SK-N-SH (cell line): ENCODE data around the gene CDC42SE1.

Experiments
- CHD2 ChIP-seq: fragments of 150-350 bp; IDR thresholded peaks from 2 replicates; pipeline ENCODE4 v1.6.1; 2018; ENCODE audit warnings: low read length; ENCODE audit not compliant: partially characterized antibody
- CTCF ChIP-seq: fragments of 200-600 bp; sonication (generic); IDR thresholded peaks from 2 replicates; pipeline ENCODE4 v1.6.1; 2017; ENCODE audit warnings: antibody characterized with exemption, mild to moderate bottlenecking, moderate library complexity
- EZH2phosphoT487 ChIP-seq: fragments of 200-600 bp; sonication (generic); IDR thresholded peaks from 2 replicates; pipeline ENCODE4 v1.6.1; 2017; ENCODE audit warnings: low read depth, mixed run types, mild to moderate bottlenecking, antibody characterized with exemption, moderate library complexity, borderline replicate concordance
- FOSL2 ChIP-seq: IDR thresholded peaks from 2 replicates; pipeline ENCODE4 v1.4.0; 2012; ENCODE audit warnings: low read depth, mild to moderate bottlenecking, moderate library complexity, borderline replicate concordance
- FOXJ3 ChIP-seq: sonication (generic); formaldehyde crosslinking; IDR thresholded peaks from 2 replicates; pipeline ENCODE4 v1.5.1; 2020; ENCODE audit warnings: mild to moderate bottlenecking, missing genetic modification reagents
- GABPA ChIP-seq: IDR thresholded peaks from 2 replicates; pipeline ENCODE4 v1.4.0; 2012; ENCODE audit warnings: low read depth, mild to moderate bottlenecking
- NRF1 ChIP-seq: IDR thresholded peaks from 2 replicates; pipeline ENCODE4 v1.6.1; 2012; ENCODE audit warnings: low read depth, mild to moderate bottlenecking, low read length
- POLR2AphosphoS5 ChIP-seq: IDR thresholded peaks from 2 replicates; pipeline ENCODE4 v1.6.1; 2012; ENCODE audit warnings: low read depth, low read length
- ZBTB33 ChIP-seq: IDR thresholded peaks from 2 replicates; pipeline ENCODE4 v1.4.0; 2012; ENCODE audit warnings: low read depth, borderline replicate concordance
- TF ChIP-seq, protein P1 (sequence below): fragments of 150-350 bp; IDR thresholded peaks from 2 replicates; pipeline ENCODE4 v1.6.1; 2017; ENCODE audit warnings: antibody characterized with exemption, low read length, low read depth, borderline replicate concordance

DNA sequence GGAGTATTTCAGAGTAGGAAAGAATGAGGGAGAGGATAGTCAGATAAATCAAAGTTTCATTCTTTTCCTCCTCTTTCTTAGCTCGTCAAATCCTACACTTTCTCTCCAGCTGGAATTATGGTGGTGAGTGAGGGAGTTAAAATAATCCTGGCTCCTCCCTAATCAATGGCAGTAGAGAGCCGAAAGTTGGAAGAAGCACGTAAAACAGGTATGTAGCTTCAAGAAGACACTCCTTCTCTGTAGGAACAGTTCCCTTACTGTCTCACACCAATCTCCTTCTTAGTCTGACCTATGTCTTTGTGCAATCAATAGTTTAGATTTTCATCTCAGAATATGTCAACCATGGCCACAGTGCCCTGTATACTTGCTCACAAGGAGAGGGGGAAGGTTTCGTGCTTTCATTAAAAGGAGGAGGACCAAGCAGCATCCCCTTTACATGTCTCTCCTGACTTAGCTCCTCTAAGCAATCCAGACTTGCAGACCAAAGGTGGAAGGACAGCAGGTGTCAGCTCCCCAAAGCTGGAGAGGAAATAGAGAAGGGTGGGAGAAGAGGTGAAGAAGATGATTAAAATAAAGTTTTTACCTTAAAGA, 53.6 kb downstream of the CDC42SE1 start:
- TF ChIP-seq EZH2phosphoT487 (no peak), CHD2 (no peak), CTCF (no peak), FOXJ3 (CRISPR knock-in tag) (no peak), POLR2AphosphoS5 (no peak), FOSL2 (no peak), ZBTB33 (no peak), GABPA (no peak), NRF1 (no peak)
- TF ChIP-seq, protein P1, sequence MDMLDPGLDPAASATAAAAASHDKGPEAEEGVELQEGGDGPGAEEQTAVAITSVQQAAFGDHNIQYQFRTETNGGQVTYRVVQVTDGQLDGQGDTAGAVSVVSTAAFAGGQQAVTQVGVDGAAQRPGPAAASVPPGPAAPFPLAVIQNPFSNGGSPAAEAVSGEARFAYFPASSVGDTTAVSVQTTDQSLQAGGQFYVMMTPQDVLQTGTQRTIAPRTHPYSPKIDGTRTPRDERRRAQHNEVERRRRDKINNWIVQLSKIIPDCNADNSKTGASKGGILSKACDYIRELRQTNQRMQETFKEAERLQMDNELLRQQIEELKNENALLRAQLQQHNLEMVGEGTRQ: no peak
